Lung (tissue), 12 donors: ENCODE measurements around the gene MFSD1. TPM values are rescaled to one million over a fixed set of nuclear protein-coding genes. Genes with fewer than 3 reads are reported as not detected.

Experiments used
- ATAC-seq: fragments of 200-7000 bp; cut with Tn5 transposase; one replicate; pipeline ENCODE4 v1.9.1; 2020; ENCODE audit warnings: moderate number of reproducible peaks; ENCODE audit not compliant: insufficient read depth, low FRiP score
- DNase-seq, 3 donors: peaks; one replicate each; pipeline ENCODE4 v3.0.0-alpha.2; 2013 to 2017
- H3K27ac ChIP-seq, 2 donors: one replicate each; pipeline ENCODE4 v1.5.1; 2013; ENCODE audit warnings: mild to moderate bottlenecking in 2 of 2, moderate library complexity in 2 of 2, control low read depth in 1 of 2, inconsistent platforms in 1 of 2, low read depth in 1 of 2, low read length in 1 of 2
- H3K27me3 ChIP-seq, 3 donors: one replicate each; pipeline ENCODE4 v1.5.1; 2013; ENCODE audit warnings: low read length in 2 of 3; ENCODE audit not compliant: control insufficient read depth in 3 of 3, insufficient read depth in 3 of 3
- H3K36me3 ChIP-seq, 4 donors: one replicate each; pipeline ENCODE4 v1.5.1; 2013; ENCODE audit warnings: low read length in 4 of 4, mild to moderate bottlenecking in 1 of 4, moderate library complexity in 1 of 4; ENCODE audit not compliant: control insufficient read depth in 4 of 4, insufficient read depth in 4 of 4
- H3K4me1 ChIP-seq, 5 donors: one replicate each; pipeline ENCODE4 v1.5.1; 2013; ENCODE audit warnings: low read length in 5 of 5, mild to moderate bottlenecking in 2 of 5, moderate library complexity in 1 of 5; ENCODE audit not compliant: control insufficient read depth in 5 of 5, insufficient read depth in 5 of 5
- H3K4me3 ChIP-seq: one replicate; pipeline ENCODE4 v1.5.1; 2013; ENCODE audit warnings: mild to moderate bottlenecking, control low read depth, moderate library complexity
- H3K9ac ChIP-seq, 2 donors: one replicate each; pipeline ENCODE4 v1.5.1; 2013; ENCODE audit warnings: low read length in 2 of 2, control low read depth in 1 of 2; ENCODE audit not compliant: insufficient read depth in 1 of 2
- H3K9me3 ChIP-seq, 4 donors: one replicate each; pipeline ENCODE4 v1.5.1; 2013; ENCODE audit warnings: low read length in 3 of 4, mild to moderate bottlenecking in 1 of 4, moderate library complexity in 1 of 4; ENCODE audit not compliant: control insufficient read depth in 4 of 4, insufficient read depth in 3 of 4
- CTCF ChIP-seq: IDR thresholded peaks from 2 replicates; pipeline ENCODE4 v1.5.1; 2012; ENCODE audit warnings: mild to moderate bottlenecking; ENCODE audit errors: control extremely low read depth, extremely low read depth
- WGBS, 2 donors: extraction: QIAGEN DNeasy Blood & Tissue Kit; methylation state at CpG; one replicate each; pipeline ENCODE4 v1.1.7; 2013; 5-methylcytosine and 5-hydroxymethylcytosine counted together
- polyA plus RNA-seq, 2 donors: library from polyadenylated mRNA; stranded (reverse); fragments of 200-250 nt; gene quantifications; one replicate each; pipeline ENCODE4 v1.2.1, GENCODE V29; 2013
- total RNA-seq, 2 donors: library from RNA; depleted of rRNA in 1 of 2; stranded (reverse); fragments of >200 nt in 1 of 2; gene quantifications; one replicate each; pipeline ENCODE4 v1.2.1, GENCODE V29; 2014 to 2021
- donor health status: control.
- donor health status: control.
- donor health status: Bipolar disorder and iron deficiency.
- donor health status: healthy.
- donor health status: DM: yes; HTN: yes; CAD: no.

The MFSD1 gene
- total and polyA plus RNA-seq, 4 donors = 25.8 to 143 (median 93.3) TPM

GRCh38 chr3:158765518-158766205 lies 36.2 kb upstream of the MFSD1 start:
- TF ChIP-seq CTCF = no peak
- ATAC-seq = no peak
- 83 to 87% methylated on average over 3 of the region's 3 CpGs for WGBS, 2 donors
- no peaks in the 10 kb centered on the region for H3K9me3 ChIP-seq
- no peak overlapping the region for H3K27ac ChIP-seq
- H3K4me1 ChIP-seq = peaks cover 10 to 62% (median 27%) of the 10 kb centered on the region in 5 donors
- no peak overlapping the region for H3K9ac ChIP-seq
- no peak overlapping the region for H3K4me3 ChIP-seq
- no peaks in the 10 kb centered on the region for H3K27me3 ChIP-seq
- peaks cover 0 to 1% (median under 1%) of the 10 kb centered on the region in 4 donors for H3K36me3 ChIP-seq
- peak in 2 of 3 donors; percentile 40 to 45 for DNase-seq

GRCh38 chr3:158766364-158766763 lies 35.5 kb upstream of the MFSD1 start:
- TF ChIP-seq CTCF = no peak
- H3K4me3 ChIP-seq = no peak overlapping the region
- no peaks in the 10 kb centered on the region for H3K27me3 ChIP-seq
- no peak overlapping the region for H3K9ac ChIP-seq
- peaks cover 10 to 67% (median 34%) of the 10 kb centered on the region in 5 donors for H3K4me1 ChIP-seq
- H3K9me3 ChIP-seq = no peaks in the 10 kb centered on the region
- no peak overlapping the region for H3K27ac ChIP-seq
- ATAC-seq = no peak
- WGBS, 2 donors = 93 to 100% methylated on average over 1 of the region's 1 CpG
- peaks cover 0 to 4% (median 1%) of the 10 kb centered on the region in 4 donors for H3K36me3 ChIP-seq
- no peak for DNase-seq

DNA sequence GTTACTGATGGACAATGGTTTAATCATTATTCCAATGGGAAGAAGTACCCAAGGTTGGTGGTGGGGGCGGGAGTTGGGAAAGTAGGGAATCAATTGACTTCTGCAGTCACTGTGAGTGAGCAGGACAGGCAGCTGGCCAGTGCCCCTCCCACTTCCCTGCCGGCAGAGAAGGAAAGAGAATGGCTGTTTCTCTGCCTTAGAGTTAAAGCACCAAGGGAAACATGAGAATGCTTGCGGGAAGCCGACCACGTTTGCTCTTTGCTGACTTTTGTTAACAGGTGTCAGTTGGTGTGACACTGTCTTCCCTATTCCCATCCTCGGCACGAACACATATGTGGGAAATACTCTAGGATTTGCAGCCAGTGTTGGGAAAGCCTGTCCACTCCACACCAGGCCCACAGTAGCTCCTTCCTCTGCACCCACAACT lies 33.5 kb upstream of the MFSD1 start:
- Histone ChIP-seq H3K9ac (peak overlapping the region in 1 of 2 donors; percentile 3), H3K4me3 (no peak overlapping the region), H3K36me3 (peaks cover 0 to 4% (median 1%) of the 10 kb centered on the region in 4 donors), H3K4me1 (peaks cover 10 to 81% (median 35%) of the 10 kb centered on the region in 5 donors), H3K27me3 (no peaks in the 10 kb centered on the region), H3K27ac (peak overlapping the region; percentile 50 to 68), H3K9me3 (no peaks in the 10 kb centered on the region)
- no peak for TF ChIP-seq CTCF
- WGBS, 2 donors = 28 to 48% methylated on average over 7 of the region's 7 CpGs
- DNase-seq (peak; percentile 79 to 86 (median 82)), ATAC-seq (peak; percentile 61)
